ENCODE results near the gene RBPJL. TPM values are rescaled to one million over a fixed set of nuclear protein-coding genes. Genes with fewer than 3 reads are reported as not detected.
A peak's percentile ranks its signal among the peaks of the same experiment; 100 is the strongest.

The RBPJL gene
- total and polyA plus RNA-seq, 2 of the 13 experiments (the other 11 are each of a cell fraction or from before 2014, with no cell fraction given), result not detected

GRCh38 chr20:45341939-45342854 lies 35.6 kb downstream of the RBPJL start (continued):
- TF ChIP-seq ZNF503 (CRISPR knock-in tag; IDR thresholded peaks at IDR 0.05), result peak; percentile 49; the same call in 1 of the 2 replicates
- TF ChIP-seq ZNF318 (CRISPR knock-in tag; IDR thresholded peaks at IDR 0.05), result no peak
- peak; percentile 84; the same call in 1 of the 2 replicates for TF ChIP-seq SALL2 (CRISPR knock-in tag; IDR thresholded peaks at IDR 0.05)
- TF ChIP-seq ELK4 (CRISPR knock-in tag; IDR thresholded peaks at IDR 0.05; ENCODE audit: borderline replicate concordance), result no peak
- no peak for TF ChIP-seq ZNF260 (CRISPR knock-in tag; IDR thresholded peaks at IDR 0.05; ENCODE audit: borderline replicate concordance, low read depth)
- peak; percentile 80 for TF ChIP-seq FOXA3 (CRISPR knock-in tag; IDR thresholded peaks at IDR 0.05)
- no peak for TF ChIP-seq ZNF800 (CRISPR knock-in tag; IDR thresholded peaks at IDR 0.05)
- peak; percentile 71 for TF ChIP-seq U2AF1 (optimal IDR thresholded peaks at IDR 0.05; ENCODE audit: low read depth, low read length)
- peak; percentile 85 for TF ChIP-seq ZGPAT (CRISPR knock-in tag; IDR thresholded peaks at IDR 0.05)
- peak; percentile 92; the same call in 1 of the 2 replicates for TF ChIP-seq PCBP1 (IDR thresholded peaks at IDR 0.05; ENCODE audit: borderline replicate concordance, low read depth, low read length)
- TF ChIP-seq DDIT3 (CRISPR knock-in tag; IDR thresholded peaks at IDR 0.05), result no peak
- no peak for TF ChIP-seq POLR2AphosphoS2 (IDR thresholded peaks at IDR 0.05; ENCODE audit: low read depth, low read length)

Data from HepG2 (cell line).